Stimulated activated CD4-positive, alpha-beta T cell treated with anti-CD3 and anti-CD28 coated beads, Interleukin-1b, Interleukin-23, amount 100 ng/mL, for 24 hours (primary cell): Measurements from ENCODE around the gene PSMC3.

Source experiments
- DNase-seq, 4 experiments: peaks; one replicate each; pipeline ENCODE4 v3.0.0-alpha.2; 2020; ENCODE audit warnings: low read depth in 4 of 4, low spot score in 1 of 4

The PSMC3 gene

GRCh38 chr11:47377571-47378009, 48.6 kb downstream of the PSMC3 start:
- DNase-seq, result no peak

DNA sequence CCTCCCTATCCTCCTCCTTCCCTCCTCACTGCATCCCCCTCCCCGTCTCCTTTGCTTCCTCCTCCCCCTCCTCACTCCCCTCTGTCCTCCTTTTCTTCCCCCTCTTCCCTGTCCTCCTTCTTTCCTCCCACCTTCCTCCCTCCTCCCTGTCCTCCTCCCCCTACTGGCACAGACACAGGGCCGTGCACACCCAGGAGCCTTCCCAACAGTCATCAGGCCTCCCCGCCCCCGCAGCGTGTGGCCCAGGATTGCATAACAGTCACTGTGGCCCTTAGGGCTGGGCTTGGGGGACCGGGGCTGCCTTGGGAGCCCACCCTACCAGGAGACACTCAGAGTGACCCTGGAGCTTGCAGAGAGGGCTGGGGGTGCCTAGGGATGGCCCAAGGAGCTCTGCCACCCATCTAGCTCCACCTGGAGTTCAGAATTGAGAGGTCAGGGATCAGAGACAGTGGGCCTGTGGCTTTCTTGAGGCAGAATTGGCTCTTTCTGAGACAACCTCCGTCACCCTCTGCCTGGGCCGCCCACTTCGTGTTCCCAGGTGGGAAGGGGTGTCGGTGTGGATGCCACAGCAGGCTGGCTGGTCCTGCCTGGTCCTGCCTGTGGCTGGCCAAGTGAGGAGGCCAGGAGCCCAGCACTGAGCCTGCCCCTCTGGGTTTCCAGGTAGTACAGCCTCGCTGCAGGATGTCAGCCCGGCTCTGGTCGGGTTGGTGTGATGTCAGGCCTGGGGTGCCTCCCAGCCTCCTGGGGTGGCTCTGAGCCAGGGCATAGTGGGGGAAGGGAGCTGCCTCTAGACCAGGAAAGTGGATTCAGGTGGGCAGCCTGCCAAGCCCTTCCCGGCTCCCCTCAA, 49.5 kb downstream of the PSMC3 start:
- DNase-seq, result no peak

GRCh38 chr11:47376107-47376524, 50.1 kb downstream of the PSMC3 start:
- DNase-seq, result no peak

DNA sequence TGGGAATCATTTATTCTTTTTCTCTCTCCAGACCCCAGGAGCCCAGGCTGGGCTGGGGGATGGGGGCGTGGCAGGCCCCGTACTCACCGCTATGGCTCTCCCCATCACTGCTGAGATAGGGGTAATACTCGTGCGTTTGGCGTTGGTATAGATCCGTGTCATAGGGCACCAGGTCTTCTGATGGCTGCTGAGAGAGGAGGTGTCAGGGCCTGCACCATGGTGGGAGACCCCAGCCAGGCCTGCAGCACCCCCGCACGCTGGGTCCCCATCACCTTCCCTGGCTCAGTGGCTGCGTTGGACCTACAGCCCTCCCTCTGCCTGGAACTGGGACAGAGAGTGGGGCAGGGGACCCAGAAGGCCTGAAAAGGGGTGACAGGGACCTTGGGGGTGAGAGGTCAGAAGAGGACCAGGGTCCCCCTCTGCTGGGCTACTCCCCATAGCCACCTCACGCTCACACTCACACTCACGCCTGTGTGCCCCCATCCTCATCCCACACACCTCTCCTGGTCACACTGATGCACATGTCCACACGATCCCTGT, 50.6 kb downstream of the PSMC3 start:
- DNase-seq, result no peak

- DNase-seq, result no peak
Measured at GRCh38 chr11:47375020-47375419, 51.2 kb downstream of the PSMC3 start.

- DNase-seq, result no peak
Measured at GRCh38 chr11:47374720-47375019, 51.6 kb downstream of the PSMC3 start.

DNA sequence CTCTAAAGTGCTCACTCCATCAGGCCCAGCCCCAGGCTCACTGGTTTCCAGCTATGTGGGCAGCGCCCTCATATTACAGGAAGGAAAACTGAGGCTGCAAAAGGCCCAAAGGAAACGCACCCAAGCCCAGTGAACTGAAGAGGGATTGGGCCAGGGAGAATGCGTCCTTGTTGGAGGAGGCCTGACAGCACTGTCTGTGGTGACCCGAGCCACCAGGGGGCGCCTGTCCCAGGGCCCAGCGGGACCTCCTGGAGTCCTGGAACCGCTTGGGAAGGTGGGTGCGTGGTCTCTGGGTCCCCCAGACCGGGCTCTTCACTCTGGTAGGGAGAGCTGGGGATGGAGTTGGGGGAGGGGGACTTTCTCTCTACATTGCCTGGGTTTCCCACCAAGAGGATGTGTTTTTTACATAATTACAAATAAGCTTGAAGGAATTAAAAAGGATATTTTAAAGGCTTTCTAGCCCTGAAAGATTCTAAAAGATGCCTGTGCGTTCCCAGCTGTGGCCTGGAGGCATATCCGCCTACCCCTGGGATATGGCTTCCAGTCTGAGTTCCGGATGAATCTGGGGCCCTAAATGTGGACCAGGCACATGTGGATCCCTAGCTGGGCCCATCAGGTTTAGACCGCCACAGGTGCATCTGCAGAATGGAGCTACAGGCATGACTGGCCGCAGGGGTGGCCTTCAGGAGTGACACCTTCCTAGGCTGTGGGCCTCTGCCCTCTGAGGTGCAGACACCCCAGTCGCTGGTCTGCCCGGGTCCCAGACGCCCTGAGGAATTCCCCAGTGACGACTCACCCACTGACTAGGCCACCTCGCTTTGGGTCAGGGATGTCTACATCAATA, 52.1 kb downstream of the PSMC3 start:
- peak; percentile 76 to 80 (median 77) for DNase-seq

DNA sequence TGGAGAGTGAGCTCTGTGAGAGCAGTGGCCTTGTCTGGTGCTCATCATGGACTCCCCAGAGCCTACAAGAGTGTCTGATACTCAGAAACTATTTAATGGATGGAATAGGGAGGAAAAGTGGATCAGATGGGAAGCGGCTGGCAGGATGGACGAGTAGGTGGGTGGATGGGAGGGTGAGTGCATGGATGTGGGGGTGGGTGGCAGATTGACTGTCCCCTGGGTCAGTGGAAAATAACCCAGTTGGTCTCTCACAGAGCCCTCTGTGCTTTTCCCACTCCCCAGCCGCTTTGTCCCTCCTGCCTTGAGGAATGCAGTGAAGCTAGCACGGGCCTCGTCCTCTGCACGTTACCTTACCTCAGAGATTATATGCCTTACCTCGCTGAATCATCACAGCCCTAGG, 53.8 kb downstream of the PSMC3 start:
- no peak for DNase-seq

DNA sequence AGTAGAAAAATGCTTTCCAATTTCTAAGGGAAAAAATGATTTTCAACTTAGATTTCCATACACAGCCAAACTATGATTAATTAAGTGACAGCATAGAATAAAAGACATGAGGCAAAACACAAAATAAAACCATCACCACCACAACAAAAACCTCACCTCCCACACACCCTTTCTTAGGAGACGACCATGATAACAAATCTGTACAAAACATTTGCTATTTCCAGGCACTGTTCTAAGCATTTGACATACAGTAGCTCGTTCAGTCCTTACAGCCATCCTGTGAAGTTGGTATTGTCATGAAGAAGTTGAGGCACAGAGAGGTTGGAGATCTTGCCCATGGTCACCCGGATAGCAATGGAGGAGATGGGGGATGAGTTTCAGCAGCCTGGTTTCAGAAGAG, 56.6 kb downstream of the PSMC3 start:
- DNase-seq, result peak in 1 of 4 experiments; percentile 23
